PC-3 (cell line): ENCODE data around the gene PTPN14. TPM values are rescaled to one million over a fixed set of nuclear protein-coding genes. Genes with fewer than 3 reads are reported as not detected.

Experiments
- ATAC-seq: fragments of 200-7000 bp; cut with Tn5 transposase; 2 replicates; pipeline ENCODE4 v1.9.1; 2020; ENCODE audit warnings: mild to moderate bottlenecking, moderate library complexity
- BruUV-seq: library from RNA; stranded (reverse); fragments of 400-500 nt; replicated peaks from 2 replicates; lab custom pipeline; 2021; lab: Mats Ljungman, UMichigan
- CTCF ChIA-PET: fragments of 300-600 bp; sonication (Branson Sonifier 250); formaldehyde crosslinking; loops from one replicate; lab custom pipeline; 2022; ENCODE audit warnings: antibody characterized with exemption; lab: Charles Lee
- POLR2A ChIA-PET: fragments of 300-600 bp; sonication (Branson Sonifier 250); formaldehyde crosslinking; loops from one replicate; lab custom pipeline; 2022; ENCODE audit warnings: antibody characterized with exemption; ENCODE audit not compliant: unreplicated experiment; lab: Charles Lee
- DNase-seq: peaks from one replicate; pipeline ENCODE4 v3.0.0-alpha.2; 2015
- H2AFZ ChIP-seq: fragments of 300-600 bp; sonication (generic); 2 replicates; pipeline ENCODE4 v1.6.0; 2016; ENCODE audit warnings: antibody characterized with exemption, low read length
- H3F3A ChIP-seq: fragments of 300-600 bp; sonication (generic); one replicate; pipeline ENCODE4 v1.6.0; 2017; ENCODE audit warnings: antibody characterized with exemption, low read length, control low read depth, mild to moderate bottlenecking; ENCODE audit not compliant: unreplicated experiment
- H3K27ac ChIP-seq: fragments of 300-600 bp; sonication (generic); 2 replicates; pipeline ENCODE4 v1.5.1; 2016; ENCODE audit warnings: mild to moderate bottlenecking, low read length
- H3K27me3 ChIP-seq: fragments of 300-600 bp; sonication (generic); 2 replicates; pipeline ENCODE4 v1.6.1; 2016; ENCODE audit warnings: low read length, mixed read lengths
- H3K36me3 ChIP-seq: fragments of 300-600 bp; sonication (generic); 2 replicates; pipeline ENCODE4 v1.6.1; 2016; ENCODE audit warnings: low read depth, mixed run types, low read length, mixed read lengths
- H3K4me1 ChIP-seq: fragments of 300-600 bp; sonication (generic); 2 replicates; pipeline ENCODE4 v1.5.1; 2016; ENCODE audit warnings: low read length; ENCODE audit not compliant: insufficient read depth
- H3K4me2 ChIP-seq: fragments of 300-600 bp; sonication (generic); 2 replicates; pipeline ENCODE4 v1.6.0; 2016; ENCODE audit warnings: low read length
- H3K4me3 ChIP-seq: fragments of 300-600 bp; sonication (generic); 2 replicates; pipeline ENCODE4 v1.5.1; 2016; ENCODE audit warnings: mild to moderate bottlenecking, low read length, mixed read lengths
- H3K79me2 ChIP-seq: fragments of 300-600 bp; sonication (generic); 2 replicates; pipeline ENCODE4 v1.6.1; 2017; ENCODE audit warnings: low read length, mixed read lengths
- H3K9ac ChIP-seq: fragments of 300-600 bp; sonication (generic); 2 replicates; pipeline ENCODE4 v1.6.0; 2016; ENCODE audit warnings: mild to moderate bottlenecking, low read length
- H3K9me2 ChIP-seq: fragments of 300-600 bp; sonication (generic); replicated peaks from 2 replicates; pipeline ENCODE4 v1.6.1; 2016; ENCODE audit warnings: mixed run types, low read length, mixed read lengths
- H3K9me3 ChIP-seq: fragments of 300-600 bp; sonication (generic); 2 replicates; pipeline ENCODE4 v1.6.1; 2016; ENCODE audit warnings: low read length, mixed read lengths
- H4K20me1 ChIP-seq: fragments of 300-600 bp; sonication (generic); 2 replicates; pipeline ENCODE4 v1.6.1; 2016; ENCODE audit warnings: low read length, mixed read lengths
- CTCF ChIP-seq: fragments of 300-600 bp; sonication (generic); conservative IDR thresholded peaks from 2 replicates; pipeline ENCODE4 v1.5.1; 2017; ENCODE audit warnings: antibody characterized with exemption, low read depth, mild to moderate bottlenecking, low read length
- EZH2 ChIP-seq: fragments of 300-600 bp; sonication (generic); IDR thresholded peaks from one replicate; pipeline ENCODE4 v1.6.1; 2017; ENCODE audit warnings: antibody characterized with exemption, mild to moderate bottlenecking, low read length; ENCODE audit not compliant: unreplicated experiment
- EZH2phosphoT487 ChIP-seq: fragments of 300-600 bp; sonication (generic); IDR thresholded peaks from 2 replicates; pipeline ENCODE4 v1.6.1; 2018; ENCODE audit warnings: mild to moderate bottlenecking, antibody characterized with exemption, low read length, borderline replicate concordance
- intact Hi-C: fragments of 100-400 bp; cut with micrococcal nuclease; formaldehyde crosslinking; loops from 2 replicates; pipeline ENCODE4 v1.9.0; 2023
- total RNA-seq: library from RNA; depleted of rRNA; stranded (reverse); fragments of >200 nt; gene quantifications from 2 replicates; pipeline ENCODE4 v1.2.3, GENCODE V29; 2014

PTPN14 gene
- total RNA-seq, 1 experiment from 2014 or later, result 12.6 TPM

- POLR2A ChIA-PET, result interaction anchor here (0.7 kb wide), 1 partner anchor 31 kb away, joined by 5 read pairs; no protein-coding TSS in a partner anchor
- Histone ChIP-seq H3K9me3 (no peaks in the 10 kb centered on the region), H3K36me3 (0 out of 2 replicates have a peak, but pooled peaks cover 5% of the 10 kb centered on the region), H4K20me1 (no peaks in the 10 kb centered on the region), H3K4me2 (no peak overlapping the region), H3K9me2 (no peaks in the 10 kb centered on the region), H3K4me3 (no peak overlapping the region), H3K9ac (no peak overlapping the region), H3F3A (no peaks in the 10 kb centered on the region), H3K79me2 (no peaks in the 10 kb centered on the region), H3K27ac (no peak overlapping the region), H2AFZ (no peak overlapping the region), H3K27me3 (no peaks in the 10 kb centered on the region), H3K4me1 (peaks cover 4% of the 10 kb centered on the region)
- no TSS peak for BruUV-seq
- intact Hi-C loops, result loop anchor here (5.0 kb wide), 1 partner anchor 1085 kb away; no protein-coding TSS in a partner anchor
- no peak for ATAC-seq
- CTCF ChIA-PET, result interaction anchor here (1.1 to 4.1 kb wide), 2 partner anchors 66 to 114 kb away, joined by 8 to 53 read pairs; no protein-coding TSS in a partner anchor
- TF ChIP-seq EZH2 (no peak), CTCF (no peak), EZH2phosphoT487 (no peak)
- DNase-seq, result no peak
These were observed 223.9 kb downstream of the PTPN14 start for GRCh38 chr1:214327514-214327913.

- ATAC-seq (no peak), DNase-seq (no peak)
- TF ChIP-seq EZH2phosphoT487, result no peak
- ChIA-PET CTCF (no interaction called here), POLR2A (no interaction called here)
- no TSS peak for BruUV-seq
- Histone ChIP-seq H3K9me3 (no peaks in the 10 kb centered on the region), H3K4me2 (no peak overlapping the region), H3K27me3 (no peaks in the 10 kb centered on the region), H4K20me1 (no peaks in the 10 kb centered on the region), H3K36me3 (peaks cover 5% of the 10 kb centered on the region; the same call in 1 of the 2 replicates), H3K9ac (no peak overlapping the region), H3K4me1 (peaks cover 4% of the 10 kb centered on the region), H3F3A (no peaks in the 10 kb centered on the region), H3K9me2 (no peaks in the 10 kb centered on the region), H3K79me2 (no peaks in the 10 kb centered on the region), H2AFZ (no peak overlapping the region), H3K4me3 (no peak overlapping the region), H3K27ac (no peak overlapping the region)
- intact Hi-C loops, result loop anchor here (5.0 kb wide), 1 partner anchor 1084 kb away; no protein-coding TSS in a partner anchor
These were observed 225.0 kb downstream of the PTPN14 start for GRCh38 chr1:214326406-214326805.

GRCh38 chr1:214324896-214325800 lies 226.3 kb downstream of the PTPN14 start:
- no peaks in the 10 kb centered on the region for H3K27me3 ChIP-seq
- BruUV-seq, result no TSS peak
- no peak overlapping the region for H3K4me3 ChIP-seq
- no peaks in the 10 kb centered on the region for H3K79me2 ChIP-seq
- no peaks in the 10 kb centered on the region for H4K20me1 ChIP-seq
- H3K4me2 ChIP-seq, result no peak overlapping the region
- intact Hi-C loops, result loop anchor here (5.0 kb wide), 1 partner anchor 1083 kb away; no protein-coding TSS in a partner anchor
- ATAC-seq (no peak), DNase-seq (no peak)
- TF ChIP-seq EZH2 (no peak), CTCF (no peak), EZH2phosphoT487 (no peak)
- H3K9me3 ChIP-seq, result no peaks in the 10 kb centered on the region
- H3K36me3 ChIP-seq, result peaks cover 5% of the 10 kb centered on the region; the same call in 1 of the 2 replicates
- ChIA-PET CTCF (interaction anchor here (0.9 kb wide), 1 partner anchor 63 kb away, joined by 5 read pairs; no protein-coding TSS in a partner anchor), POLR2A (no interaction called here)
- H3K9ac ChIP-seq, result no peak overlapping the region
- no peak overlapping the region for H3K27ac ChIP-seq
- no peak overlapping the region for H2AFZ ChIP-seq
- H3K9me2 ChIP-seq, result no peaks in the 10 kb centered on the region
- peaks cover 4% of the 10 kb centered on the region for H3K4me1 ChIP-seq
- H3F3A ChIP-seq, result no peaks in the 10 kb centered on the region
